Measurements from ENCODE around the gene CMSS1. TPM values are rescaled to one million over a fixed set of nuclear protein-coding genes. Genes with fewer than 3 reads are reported as not detected.

CMSS1 gene
- total and polyA plus RNA-seq, 2 donors (not counting 1 experiment from before 2014, with no cell fraction given) = 7.3 to 22.8 TPM

DNA sequence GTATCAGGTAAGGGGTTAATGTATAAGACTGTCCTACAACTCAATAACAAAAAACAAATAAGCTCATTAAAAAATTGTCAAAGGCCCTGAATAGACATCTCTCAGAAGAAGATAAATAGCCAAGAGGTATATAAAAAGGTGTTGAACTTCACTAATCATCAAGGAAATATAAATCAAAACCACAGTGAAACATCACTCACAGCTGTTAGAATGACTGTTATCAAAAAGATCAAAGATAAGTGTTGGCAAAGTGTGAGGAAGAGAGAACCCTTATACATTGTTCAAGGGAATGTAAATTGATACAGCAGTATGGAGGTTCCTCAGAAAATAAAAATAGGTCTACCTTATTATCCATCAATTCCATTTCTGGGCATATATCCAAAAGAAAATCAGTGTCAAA, 201.1 kb downstream of the CMSS1 start:
- POLR2A ChIA-PET = interaction anchor here (0.7 kb wide), 1 partner anchor 9 kb away, joined by 3 read pairs; no protein-coding TSS in a partner anchor
- DNase-seq (no peak), ATAC-seq (ENCODE audit: low read depth) (no peak)
- Histone ChIP-seq H3K9me3 (ENCODE audit: control extremely low read depth in 1 of 3, control insufficient read depth in 2 of 3, insufficient read depth in 1 of 3, low read length in 2 of 3) (peaks cover 0 to 2% (median 0%) of the 10 kb centered on the region in 3 donors), H3K4me1 (ENCODE audit: control insufficient read depth in 2 of 2, insufficient read depth in 2 of 2, low read length in 2 of 2) (no peaks in the 10 kb centered on the region), H3K79me2 (ENCODE audit: control insufficient read depth, insufficient read depth, low read length) (no peaks in the 10 kb centered on the region), H4K20me1 (ENCODE audit: control insufficient read depth, insufficient read depth, low read length, poor library complexity, severe bottlenecking) (no peaks in the 10 kb centered on the region), H3K27ac (ENCODE audit: low read length in 2 of 2) (no peak overlapping the region), H3K9ac (ENCODE audit: low read length) (no peak overlapping the region), H3K27me3 (replicated peaks in 1 of 4; ENCODE audit: control extremely low read depth in 1 of 4, control insufficient read depth in 3 of 4, insufficient read depth in 4 of 4, low read length in 3 of 4) (no peaks in the 10 kb centered on the region), H3K4me3 (ENCODE audit: control extremely low read depth in 1 of 5, extremely low read depth in 1 of 5, insufficient read depth in 1 of 5, low read depth in 2 of 5, low read length in 4 of 5) (no peak overlapping the region), H2AFZ (ENCODE audit: insufficient read depth, low read depth, low read length, poor library complexity, severe bottlenecking) (no peak overlapping the region), H3K36me3 (replicated peaks in 1 of 2; ENCODE audit: control extremely low read depth in 1 of 2, control insufficient read depth in 1 of 2, extremely low read depth in 1 of 2, insufficient read depth in 2 of 2, low read length in 1 of 2) (no peaks in the 10 kb centered on the region), H3K4me2 (replicated peaks; ENCODE audit: low read depth, low read length, poor library complexity, severe bottlenecking) (no peak overlapping the region)
- no peak overlapping the region for H3K4me3 Mint-ChIP-seq
- no peaks in the 10 kb centered on the region for H3K4me1 Mint-ChIP-seq
- no peak overlapping the region for H3K27ac Mint-ChIP-seq
- H3K9me3 Mint-ChIP-seq (ENCODE audit: insufficient read depth) = no peaks in the 10 kb centered on the region
- H3K27me3 Mint-ChIP-seq = no peaks in the 10 kb centered on the region
- intact Hi-C loops (cut with micrococcal nuclease) = no loop called here
- CTCF ChIA-PET = no interaction called here
- TF ChIP-seq, protein P1, sequence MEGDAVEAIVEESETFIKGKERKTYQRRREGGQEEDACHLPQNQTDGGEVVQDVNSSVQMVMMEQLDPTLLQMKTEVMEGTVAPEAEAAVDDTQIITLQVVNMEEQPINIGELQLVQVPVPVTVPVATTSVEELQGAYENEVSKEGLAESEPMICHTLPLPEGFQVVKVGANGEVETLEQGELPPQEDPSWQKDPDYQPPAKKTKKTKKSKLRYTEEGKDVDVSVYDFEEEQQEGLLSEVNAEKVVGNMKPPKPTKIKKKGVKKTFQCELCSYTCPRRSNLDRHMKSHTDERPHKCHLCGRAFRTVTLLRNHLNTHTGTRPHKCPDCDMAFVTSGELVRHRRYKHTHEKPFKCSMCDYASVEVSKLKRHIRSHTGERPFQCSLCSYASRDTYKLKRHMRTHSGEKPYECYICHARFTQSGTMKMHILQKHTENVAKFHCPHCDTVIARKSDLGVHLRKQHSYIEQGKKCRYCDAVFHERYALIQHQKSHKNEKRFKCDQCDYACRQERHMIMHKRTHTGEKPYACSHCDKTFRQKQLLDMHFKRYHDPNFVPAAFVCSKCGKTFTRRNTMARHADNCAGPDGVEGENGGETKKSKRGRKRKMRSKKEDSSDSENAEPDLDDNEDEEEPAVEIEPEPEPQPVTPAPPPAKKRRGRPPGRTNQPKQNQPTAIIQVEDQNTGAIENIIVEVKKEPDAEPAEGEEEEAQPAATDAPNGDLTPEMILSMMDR (IDR thresholded peaks at IDR 0.05) = no peak
- TF ChIP-seq EZH2 (IDR thresholded peaks at IDR 0.05; ENCODE audit: borderline replicate concordance, insufficient read depth, low read depth, low read length, poor library complexity, severe bottlenecking) = no peak

- Histone ChIP-seq H3K9ac (ENCODE audit: low read length) (no peak overlapping the region), H4K20me1 (ENCODE audit: control insufficient read depth, insufficient read depth, low read length, poor library complexity, severe bottlenecking) (no peaks in the 10 kb centered on the region)
Measured at GRCh38 chr3:100019719-100020118, 202.1 kb downstream of the CMSS1 start.

More at GRCh38 chr3:100019719-100020118, 202.1 kb downstream of the CMSS1 start:
- no peaks in the 10 kb centered on the region for H3K27me3 ChIP-seq (replicated peaks in 1 of 4; ENCODE audit: control extremely low read depth in 1 of 4, control insufficient read depth in 3 of 4, insufficient read depth in 4 of 4, low read length in 3 of 4)
- no peak overlapping the region for H3K27ac ChIP-seq (ENCODE audit: low read length in 2 of 2)
- H3K36me3 ChIP-seq (replicated peaks in 1 of 2; ENCODE audit: control extremely low read depth in 1 of 2, control insufficient read depth in 1 of 2, extremely low read depth in 1 of 2, insufficient read depth in 2 of 2, low read length in 1 of 2) = no peaks in the 10 kb centered on the region
- no CpG with 5 or more reads among the region's 1 CpG for WGBS (ENCODE audit: insufficient coverage)
- no peak for ATAC-seq (ENCODE audit: low read depth)
- no peaks in the 10 kb centered on the region for H3K79me2 ChIP-seq (ENCODE audit: control insufficient read depth, insufficient read depth, low read length)
- no peak overlapping the region for H3K4me2 ChIP-seq (replicated peaks; ENCODE audit: low read depth, low read length, poor library complexity, severe bottlenecking)
- no peak overlapping the region for H3K27ac Mint-ChIP-seq
- no peaks in the 10 kb centered on the region for H3K4me1 Mint-ChIP-seq
- POLR2A ChIA-PET = no interaction called here
- CTCF ChIA-PET = no interaction called here
- peaks cover 0 to 2% (median 0%) of the 10 kb centered on the region in 3 donors for H3K9me3 ChIP-seq (ENCODE audit: control extremely low read depth in 1 of 3, control insufficient read depth in 2 of 3, insufficient read depth in 1 of 3, low read length in 2 of 3)
- no peak overlapping the region for H3K4me3 ChIP-seq (ENCODE audit: control extremely low read depth in 1 of 5, extremely low read depth in 1 of 5, insufficient read depth in 1 of 5, low read depth in 2 of 5, low read length in 4 of 5)
- H3K27me3 Mint-ChIP-seq = no peaks in the 10 kb centered on the region
- TF ChIP-seq, protein P1 (IDR thresholded peaks at IDR 0.05) = no peak
- no peak for TF ChIP-seq EZH2 (IDR thresholded peaks at IDR 0.05; ENCODE audit: borderline replicate concordance, insufficient read depth, low read depth, low read length, poor library complexity, severe bottlenecking)
- no peak overlapping the region for H3K4me3 Mint-ChIP-seq
- intact Hi-C loops (cut with micrococcal nuclease) = no loop called here
- no peak overlapping the region for H2AFZ ChIP-seq (ENCODE audit: insufficient read depth, low read depth, low read length, poor library complexity, severe bottlenecking)
- DNase-seq = no peak
- H3K4me1 ChIP-seq (ENCODE audit: control insufficient read depth in 2 of 2, insufficient read depth in 2 of 2, low read length in 2 of 2) = no peaks in the 10 kb centered on the region
- H3K9me3 Mint-ChIP-seq (ENCODE audit: insufficient read depth) = no peaks in the 10 kb centered on the region

Measured in B cell (primary cell).